HCT116 (cell line): ENCODE data around the gene ELL2. TPM values are rescaled to one million over a fixed set of nuclear protein-coding genes. Genes with fewer than 3 reads are reported as not detected.

ENCODE experiments used
- ATAC-seq: fragments of 200-7000 bp; cut with Tn5 transposase; 2 replicates; pipeline ENCODE4 v1.9.1; 2020; ENCODE audit warnings: mild to moderate bottlenecking, moderate library complexity
- BruUV-seq: library from RNA; stranded (reverse); fragments of 400-500 nt; replicated peaks from 2 replicates; lab custom pipeline; 2021; lab: Mats Ljungman, UMichigan
- CTCF ChIA-PET: fragments of 300-600 bp; sonication (Branson Sonifier 250); formaldehyde crosslinking; loops from one replicate; lab custom pipeline; 2021; ENCODE audit warnings: antibody characterized with exemption; lab: Charles Lee
- POLR2A ChIA-PET: fragments of 300-600, 350-600 bp; sonication (Branson Sonifier 250); formaldehyde crosslinking; loops from one replicate; lab custom pipeline; 2021; ENCODE audit warnings: antibody characterized with exemption; lab: Charles Lee
- RAD21 ChIA-PET, 2 experiments: fragments of 300-600 bp; sonication (Branson Sonifier 250); formaldehyde crosslinking; loops; one replicate each; lab custom pipeline; 2023; ENCODE audit warnings: low total read pairs in 2 of 2; ENCODE audit not compliant: uncharacterized antibody in 2 of 2, unreplicated experiment in 2 of 2, low non-redundant PET in 1 of 2; lab: Charles Lee
- DNase-seq: peaks from one replicate; pipeline ENCODE4 v3.0.0-alpha.2; 2010; ENCODE audit warnings: low read depth, low spot score
- H2AFZ ChIP-seq: fragments of 200-600 bp; shearing (Covaris generic), sonication (generic); 2 replicates; pipeline ENCODE4 v1.6.1; 2017; ENCODE audit warnings: low read depth, mixed run types, mixed read lengths, antibody characterized with exemption, low read length; ENCODE audit not compliant: poor library complexity, severe bottlenecking
- H3K27ac ChIP-seq: 2 replicates; pipeline ENCODE4 v1.5.1; 2012; ENCODE audit warnings: low read depth, low read length
- H3K27me3 ChIP-seq: fragments of 200-600 bp; sonication (generic); 2 replicates; pipeline ENCODE4 v1.6.1; 2016; ENCODE audit warnings: mixed run types, low read length, mixed read lengths; ENCODE audit not compliant: insufficient read depth
- H3K36me3 ChIP-seq, 2 experiments: fragments of 200-500 bp in 1 of 2; fragments of 200-600 bp in 1 of 2; sonication (Bioruptor generic) in 1 of 2; sonication (generic) in 1 of 2; 2 replicates each; pipeline versions ENCODE4 v1.5.1 to v1.6.1; 2014 to 2016; ENCODE audit warnings: low read length in 2 of 2, inconsistent platforms in 1 of 2, mixed read lengths in 1 of 2, mixed run types in 1 of 2; ENCODE audit not compliant: insufficient read depth in 2 of 2, control insufficient read depth in 1 of 2
- H3K4me1 ChIP-seq, 2 experiments: fragments of 200-600 bp in 1 of 2; sonication (generic) in 1 of 2; 2 replicates each; pipeline versions ENCODE4 v1.5.1 to v1.6.1; 2012 to 2017; ENCODE audit warnings: low read length in 2 of 2, inconsistent platforms in 1 of 2, mild to moderate bottlenecking in 1 of 2, mixed read lengths in 1 of 2, mixed run types in 1 of 2, moderate library complexity in 1 of 2; ENCODE audit not compliant: insufficient read depth in 2 of 2, control insufficient read depth in 1 of 2
- H3K4me2 ChIP-seq: fragments of 200-600 bp; sonication (generic); 2 replicates; pipeline ENCODE4 v1.6.1; 2017; ENCODE audit warnings: mixed run types, low read length, mixed read lengths
- H3K4me3 ChIP-seq, 2 experiments: fragments of 200-600 bp in 1 of 2; sonication (generic) in 1 of 2; replicated peaks in 1 of 2; 2 replicates each; pipeline ENCODE4 v1.5.1; 2011 to 2016; ENCODE audit warnings: low read length in 2 of 2, control low read depth in 1 of 2, low read depth in 1 of 2, mild to moderate bottlenecking in 1 of 2, mixed read lengths in 1 of 2, mixed run types in 1 of 2
- H3K79me2 ChIP-seq: fragments of 200-600 bp; sonication (generic); 2 replicates; pipeline ENCODE4 v1.6.1; 2017; ENCODE audit warnings: mild to moderate bottlenecking, mixed run types, low read length, moderate library complexity, mixed read lengths; ENCODE audit not compliant: insufficient read depth
- H3K9ac ChIP-seq: fragments of 200-600 bp; sonication (generic); 2 replicates; pipeline ENCODE4 v1.6.1; 2016; ENCODE audit warnings: low read length, mixed read lengths
- H3K9me2 ChIP-seq: fragments of 200-600 bp; sonication (generic), shearing (Covaris generic); 2 replicates; pipeline ENCODE4 v1.6.1; 2017; ENCODE audit warnings: mixed run types, mild to moderate bottlenecking, moderate library complexity; ENCODE audit not compliant: insufficient read depth
- H3K9me3 ChIP-seq, 2 experiments: fragments of 200-500 bp in 1 of 2; fragments of 200-600 bp in 1 of 2; sonication (Bioruptor generic) in 1 of 2; sonication (generic) in 1 of 2; 2 replicates each; pipeline ENCODE4 v1.6.1; 2014 to 2017; ENCODE audit warnings: low read length in 2 of 2, mixed read lengths in 2 of 2, inconsistent platforms in 1 of 2, low read depth in 1 of 2, mild to moderate bottlenecking in 1 of 2, mixed run types in 1 of 2, moderate library complexity in 1 of 2; ENCODE audit not compliant: control insufficient read depth in 1 of 2, insufficient read depth in 1 of 2
- H4K20me1 ChIP-seq: fragments of 200-600 bp; sonication (generic), shearing (Covaris generic); 2 replicates; pipeline ENCODE4 v1.6.1; 2017; ENCODE audit warnings: mixed run types, mild to moderate bottlenecking, moderate library complexity; ENCODE audit not compliant: insufficient read depth
- CEBPB ChIP-seq: IDR thresholded peaks from 2 replicates; pipeline ENCODE4 v1.6.1; 2012; ENCODE audit warnings: low read depth
- ELF1 ChIP-seq: IDR thresholded peaks from 2 replicates; pipeline ENCODE4 v1.6.1; 2012; ENCODE audit warnings: low read depth, borderline replicate concordance
- FOSL1 ChIP-seq: IDR thresholded peaks from 2 replicates; pipeline ENCODE4 v1.6.1; 2012; ENCODE audit warnings: low read depth
- POLR2A ChIP-seq: IDR thresholded peaks from 2 replicates; pipeline ENCODE4 v1.7.0; 2011; ENCODE audit warnings: borderline replicate concordance; ENCODE audit not compliant: insufficient read depth, insufficient read length; ENCODE audit errors: extremely low read depth
- POLR2AphosphoS5 ChIP-seq: IDR thresholded peaks from 2 replicates; pipeline ENCODE4 v1.6.1; 2011; ENCODE audit warnings: mild to moderate bottlenecking, low read depth, low read length, moderate library complexity
- SP1 ChIP-seq: IDR thresholded peaks from 2 replicates; pipeline ENCODE4 v1.6.1; 2012; ENCODE audit warnings: low read depth
- SRF ChIP-seq: IDR thresholded peaks from 2 replicates; pipeline ENCODE4 v1.6.1; 2012; ENCODE audit warnings: low read depth
- TCF7L2 ChIP-seq: IDR thresholded peaks from 2 replicates; pipeline ENCODE4 v1.7.0; 2011; ENCODE audit warnings: borderline replicate concordance, inconsistent platforms; ENCODE audit not compliant: insufficient read depth, insufficient read length; ENCODE audit errors: extremely low read depth
- YY1 ChIP-seq: IDR thresholded peaks from 2 replicates; pipeline ENCODE4 v1.6.1; 2011; ENCODE audit warnings: low read length, low read depth, moderate library complexity, mild to moderate bottlenecking; ENCODE audit not compliant: insufficient replicate concordance; ENCODE audit errors: extremely low read depth
- ZFX ChIP-seq: fragments of 450-650 bp; IDR thresholded peaks from 2 replicates; pipeline ENCODE4 v1.6.1; 2017
- ZNF274 ChIP-seq: fragments of 200-500 bp; sonication (Bioruptor generic); IDR thresholded peaks from 2 replicates; pipeline ENCODE4 v1.6.1; 2014; ENCODE audit warnings: mild to moderate bottlenecking, low read depth, low read length, inconsistent platforms
- intact Hi-C: fragments of 100-400 bp; cut with micrococcal nuclease; formaldehyde crosslinking; loops from 2 replicates; pipeline ENCODE4 v1.10.0; 2022
- total RNA-seq: library from RNA; stranded (reverse); gene quantifications from one replicate; pipeline ENCODE4 v1.2.1, GENCODE V29; 2021; ENCODE audit not compliant: unreplicated experiment
- TF ChIP-seq, protein P1 (sequence below): IDR thresholded peaks from 2 replicates; pipeline ENCODE4 v1.6.1; 2012
- TF ChIP-seq, protein P2 (sequence below): IDR thresholded peaks from 2 replicates; pipeline ENCODE4 v1.6.1; 2012; ENCODE audit warnings: low read depth
- TF ChIP-seq, protein P3 (sequence below): IDR thresholded peaks from 2 replicates; pipeline ENCODE4 v1.6.1; 2011; ENCODE audit warnings: mild to moderate bottlenecking, low read length, moderate library complexity; ENCODE audit not compliant: insufficient replicate concordance; ENCODE audit errors: extremely low read depth
- TF ChIP-seq, protein P4 (sequence below): IDR thresholded peaks from 2 replicates; pipeline ENCODE4 v1.6.1; 2012

Gene ELL2
- total RNA-seq, 1 experiment from 2014 or later: 29.8 TPM

DNA sequence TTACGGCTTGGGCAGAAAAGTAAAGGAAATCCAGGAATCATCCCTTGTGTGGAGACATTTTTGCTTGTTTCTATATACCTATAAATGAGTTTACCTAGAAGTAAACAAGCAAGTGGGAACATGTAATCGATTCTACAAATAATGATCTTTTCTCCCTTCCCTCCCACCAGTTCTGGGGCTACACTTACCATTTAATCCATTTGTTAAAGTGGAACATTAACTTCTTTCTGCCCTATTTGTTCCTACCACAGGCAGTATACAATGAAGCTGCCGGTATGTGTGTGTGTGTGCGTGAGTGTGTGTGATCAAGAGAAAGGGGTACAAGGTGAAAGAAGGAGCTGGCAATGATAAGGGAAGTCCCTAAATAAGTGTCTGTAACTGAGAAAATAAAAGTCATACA is 26.4 kb upstream of the ELL2 start:
- Histone ChIP-seq H3K79me2 (no peaks in the 10 kb centered on the region), H3K4me3 (no peak overlapping the region), H4K20me1 (no peaks in the 10 kb centered on the region), H3K9me3 (no peaks in the 10 kb centered on the region), H3K9me2 (no peaks in the 10 kb centered on the region), H3K9ac (no peak overlapping the region), H3K27me3 (no peaks in the 10 kb centered on the region), H3K4me2 (no peak overlapping the region), H2AFZ (no peak overlapping the region), H3K36me3 (no peaks in the 10 kb centered on the region), H3K27ac (no peak overlapping the region), H3K4me1 (0 out of 4 replicates have a peak, but pooled peaks cover 0 to 4% of the 10 kb centered on the region in 2 experiments)
- intact Hi-C loops: no loop called here
- POLR2A ChIA-PET: no interaction called here
- CTCF ChIA-PET: no interaction called here
- ATAC-seq: no peak
- BruUV-seq: no TSS peak
- no peak for DNase-seq
- TF ChIP-seq, protein P1, sequence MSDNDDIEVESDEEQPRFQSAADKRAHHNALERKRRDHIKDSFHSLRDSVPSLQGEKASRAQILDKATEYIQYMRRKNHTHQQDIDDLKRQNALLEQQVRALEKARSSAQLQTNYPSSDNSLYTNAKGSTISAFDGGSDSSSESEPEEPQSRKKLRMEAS: no peak
- TF ChIP-seq ELF1 (no peak), CEBPB (no peak)
- TF ChIP-seq, protein P2, sequence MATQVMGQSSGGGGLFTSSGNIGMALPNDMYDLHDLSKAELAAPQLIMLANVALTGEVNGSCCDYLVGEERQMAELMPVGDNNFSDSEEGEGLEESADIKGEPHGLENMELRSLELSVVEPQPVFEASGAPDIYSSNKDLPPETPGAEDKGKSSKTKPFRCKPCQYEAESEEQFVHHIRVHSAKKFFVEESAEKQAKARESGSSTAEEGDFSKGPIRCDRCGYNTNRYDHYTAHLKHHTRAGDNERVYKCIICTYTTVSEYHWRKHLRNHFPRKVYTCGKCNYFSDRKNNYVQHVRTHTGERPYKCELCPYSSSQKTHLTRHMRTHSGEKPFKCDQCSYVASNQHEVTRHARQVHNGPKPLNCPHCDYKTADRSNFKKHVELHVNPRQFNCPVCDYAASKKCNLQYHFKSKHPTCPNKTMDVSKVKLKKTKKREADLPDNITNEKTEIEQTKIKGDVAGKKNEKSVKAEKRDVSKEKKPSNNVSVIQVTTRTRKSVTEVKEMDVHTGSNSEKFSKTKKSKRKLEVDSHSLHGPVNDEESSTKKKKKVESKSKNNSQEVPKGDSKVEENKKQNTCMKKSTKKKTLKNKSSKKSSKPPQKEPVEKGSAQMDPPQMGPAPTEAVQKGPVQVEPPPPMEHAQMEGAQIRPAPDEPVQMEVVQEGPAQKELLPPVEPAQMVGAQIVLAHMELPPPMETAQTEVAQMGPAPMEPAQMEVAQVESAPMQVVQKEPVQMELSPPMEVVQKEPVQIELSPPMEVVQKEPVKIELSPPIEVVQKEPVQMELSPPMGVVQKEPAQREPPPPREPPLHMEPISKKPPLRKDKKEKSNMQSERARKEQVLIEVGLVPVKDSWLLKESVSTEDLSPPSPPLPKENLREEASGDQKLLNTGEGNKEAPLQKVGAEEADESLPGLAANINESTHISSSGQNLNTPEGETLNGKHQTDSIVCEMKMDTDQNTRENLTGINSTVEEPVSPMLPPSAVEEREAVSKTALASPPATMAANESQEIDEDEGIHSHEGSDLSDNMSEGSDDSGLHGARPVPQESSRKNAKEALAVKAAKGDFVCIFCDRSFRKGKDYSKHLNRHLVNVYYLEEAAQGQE: no peak
- RAD21 ChIA-PET: no interaction called here

DNA sequence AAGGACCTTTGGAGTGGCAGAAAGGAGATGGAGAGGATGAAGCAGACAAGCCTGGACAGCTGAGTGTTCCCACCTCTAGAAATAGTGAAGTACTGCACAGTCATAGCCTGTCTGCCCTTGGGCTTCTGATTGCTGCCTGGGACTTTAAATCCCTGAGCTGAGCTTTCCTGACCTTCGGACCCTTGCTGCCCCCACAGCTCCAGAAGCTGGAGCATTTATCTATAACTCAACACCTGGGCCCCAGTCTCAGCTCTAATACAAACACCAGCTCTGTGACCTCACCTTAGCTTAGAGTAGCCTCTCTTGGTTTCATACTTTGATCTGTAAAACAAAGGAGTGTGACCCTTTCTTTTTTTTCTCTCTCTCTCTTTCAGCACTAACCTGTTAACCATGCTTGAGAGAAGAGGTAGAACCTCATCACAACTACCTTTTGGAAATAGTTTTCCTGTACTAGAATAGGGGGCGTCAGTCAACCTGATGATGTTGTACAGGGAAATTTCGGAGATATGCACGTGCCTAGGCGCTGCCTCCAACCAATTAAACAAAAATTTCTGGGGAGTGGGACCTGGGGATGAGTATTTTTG is 25.4 kb upstream of the ELL2 start:
- H3K4me2 ChIP-seq: no peak overlapping the region
- intact Hi-C loops: no loop called here
- H2AFZ ChIP-seq: no peak overlapping the region
- no peaks in the 10 kb centered on the region for H3K9me2 ChIP-seq
- no peaks in the 10 kb centered on the region for H3K27me3 ChIP-seq
- DNase-seq (no peak), ATAC-seq (no peak)
- H3K27ac ChIP-seq: no peak overlapping the region
- no peaks in the 10 kb centered on the region for H3K36me3 ChIP-seq
- POLR2A ChIA-PET: no interaction called here
- H4K20me1 ChIP-seq: no peaks in the 10 kb centered on the region
- CTCF ChIA-PET: no interaction called here
- H3K9me3 ChIP-seq: no peaks in the 10 kb centered on the region
- H3K4me1 ChIP-seq: 0 out of 4 replicates have a peak, but pooled peaks cover 0 to 4% of the 10 kb centered on the region in 2 experiments
- no TSS peak for BruUV-seq
- H3K4me3 ChIP-seq: no peak overlapping the region
- no peaks in the 10 kb centered on the region for H3K79me2 ChIP-seq
- no peak overlapping the region for H3K9ac ChIP-seq
- RAD21 ChIA-PET: no interaction called here
- TF ChIP-seq, protein P3, sequence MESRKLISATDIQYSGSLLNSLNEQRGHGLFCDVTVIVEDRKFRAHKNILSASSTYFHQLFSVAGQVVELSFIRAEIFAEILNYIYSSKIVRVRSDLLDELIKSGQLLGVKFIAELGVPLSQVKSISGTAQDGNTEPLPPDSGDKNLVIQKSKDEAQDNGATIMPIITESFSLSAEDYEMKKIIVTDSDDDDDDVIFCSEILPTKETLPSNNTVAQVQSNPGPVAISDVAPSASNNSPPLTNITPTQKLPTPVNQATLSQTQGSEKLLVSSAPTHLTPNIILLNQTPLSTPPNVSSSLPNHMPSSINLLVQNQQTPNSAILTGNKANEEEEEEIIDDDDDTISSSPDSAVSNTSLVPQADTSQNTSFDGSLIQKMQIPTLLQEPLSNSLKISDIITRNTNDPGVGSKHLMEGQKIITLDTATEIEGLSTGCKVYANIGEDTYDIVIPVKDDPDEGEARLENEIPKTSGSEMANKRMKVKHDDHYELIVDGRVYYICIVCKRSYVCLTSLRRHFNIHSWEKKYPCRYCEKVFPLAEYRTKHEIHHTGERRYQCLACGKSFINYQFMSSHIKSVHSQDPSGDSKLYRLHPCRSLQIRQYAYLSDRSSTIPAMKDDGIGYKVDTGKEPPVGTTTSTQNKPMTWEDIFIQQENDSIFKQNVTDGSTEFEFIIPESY: no peak
- TF ChIP-seq TCF7L2: no peak
- no peak for TF ChIP-seq POLR2AphosphoS5
- no peak for TF ChIP-seq FOSL1
- TF ChIP-seq, protein P4, sequence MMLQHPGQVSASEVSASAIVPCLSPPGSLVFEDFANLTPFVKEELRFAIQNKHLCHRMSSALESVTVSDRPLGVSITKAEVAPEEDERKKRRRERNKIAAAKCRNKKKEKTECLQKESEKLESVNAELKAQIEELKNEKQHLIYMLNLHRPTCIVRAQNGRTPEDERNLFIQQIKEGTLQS: no peak
- no peak for TF ChIP-seq ZFX
- TF ChIP-seq YY1: no peak
- TF ChIP-seq SP1: no peak
- no peak for TF ChIP-seq POLR2A
- no peak for TF ChIP-seq ZNF274
- no peak for TF ChIP-seq SRF
